Chondrocyte (in vitro differentiated cells): ENCODE results near the gene CBX4. TPM values are rescaled to one million over a fixed set of nuclear protein-coding genes. Genes with fewer than 3 reads are reported as not detected.

Source experiments
- DNase-seq: peaks from one replicate; pipeline ENCODE4 v3.0.0; 2021; ENCODE audit warnings: mixed read lengths, low spot score
- H3K27ac Mint-ChIP-seq: one replicate; pipeline ENCODE4 v1.8.0; 2021; ENCODE audit warnings: mild to moderate bottlenecking, moderate library complexity, mixed read lengths; ENCODE audit not compliant: unreplicated experiment
- H3K27me3 Mint-ChIP-seq: 2 replicates; pipeline ENCODE4 v1.8.0; 2021; ENCODE audit warnings: low read depth, mixed read lengths
- H3K36me3 Mint-ChIP-seq: 2 replicates; pipeline ENCODE4 v1.8.0; 2021; ENCODE audit warnings: low read depth, mixed read lengths
- H3K4me1 Mint-ChIP-seq: 2 replicates; pipeline ENCODE4 v1.8.0; 2021; ENCODE audit warnings: low read depth, mild to moderate bottlenecking, mixed read lengths
- H3K4me3 Mint-ChIP-seq: one replicate; pipeline ENCODE4 v1.8.0; 2021; ENCODE audit warnings: mild to moderate bottlenecking, moderate library complexity, mixed read lengths; ENCODE audit not compliant: unreplicated experiment
- H3K9me3 Mint-ChIP-seq: 2 replicates; pipeline ENCODE4 v1.8.0; 2021; ENCODE audit warnings: low read depth, mixed read lengths
- total RNA-seq: library from RNA; stranded (reverse); gene quantifications from 3 replicates; pipeline ENCODE4 v1.2.1, GENCODE V29; 2021
- TF ChIP-seq, protein P1 (sequence below): fragments of 200-600 bp; sonication (generic); IDR thresholded peaks from 2 replicates; pipeline ENCODE4 v1.5.0; 2021; ENCODE audit warnings: antibody characterized with exemption, mild to moderate bottlenecking, moderate library complexity

The CBX4 gene
- total RNA-seq, 1 donor from 2014 or later = 26.8 TPM

DNA sequence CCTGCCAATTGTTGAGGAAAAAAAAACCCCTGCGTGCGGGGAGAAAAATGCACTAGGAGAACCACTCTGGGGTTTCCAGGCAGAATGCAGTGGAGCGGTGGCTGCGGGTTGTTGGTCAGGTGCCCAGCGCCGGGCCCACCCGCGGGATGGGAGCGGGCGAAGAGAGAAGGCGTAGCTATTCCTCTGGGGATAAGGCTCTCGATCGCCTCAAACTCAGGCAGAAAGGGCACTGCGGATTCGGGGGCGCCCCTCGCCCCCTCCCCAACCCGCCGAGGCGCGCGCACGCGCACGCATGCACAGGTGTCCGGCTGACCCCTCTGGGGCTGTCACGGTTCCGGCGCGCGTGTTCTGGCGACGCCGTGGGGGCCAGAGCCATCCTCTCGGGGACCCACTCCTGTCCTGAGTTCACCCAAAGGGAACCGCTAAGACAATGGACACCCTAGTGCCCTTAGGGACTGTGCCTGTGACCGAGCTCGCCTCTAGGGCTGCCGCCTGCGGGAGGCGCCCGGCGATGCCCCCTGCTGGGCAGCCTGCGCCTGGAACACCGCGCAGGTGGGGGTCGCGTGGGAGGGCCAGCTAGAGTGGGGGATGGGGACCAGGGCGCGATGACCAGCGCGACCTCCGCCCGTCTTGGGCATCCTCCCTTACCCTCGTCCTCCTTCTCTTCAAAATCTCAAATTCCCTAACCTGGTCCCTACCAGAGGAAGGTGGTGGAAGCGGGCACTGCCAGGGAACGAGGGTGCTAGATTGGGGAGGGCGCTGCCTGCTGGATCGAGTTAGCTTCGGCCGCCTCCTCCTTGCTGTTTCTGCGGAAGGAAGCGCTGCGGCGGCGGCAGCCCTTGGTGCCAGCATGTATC lies 28.0 kb downstream of the CBX4 start:
- Mint-ChIP-seq H3K4me3 (peak overlapping the region; percentile 47), H3K36me3 (no peaks in the 10 kb centered on the region), H3K27me3 (peaks cover 46% of the 10 kb centered on the region), H3K4me1 (peaks cover 30% of the 10 kb centered on the region), H3K9me3 (no peaks in the 10 kb centered on the region), H3K27ac (no peak overlapping the region)
- peak; percentile 69 for DNase-seq
- TF ChIP-seq, protein P1, sequence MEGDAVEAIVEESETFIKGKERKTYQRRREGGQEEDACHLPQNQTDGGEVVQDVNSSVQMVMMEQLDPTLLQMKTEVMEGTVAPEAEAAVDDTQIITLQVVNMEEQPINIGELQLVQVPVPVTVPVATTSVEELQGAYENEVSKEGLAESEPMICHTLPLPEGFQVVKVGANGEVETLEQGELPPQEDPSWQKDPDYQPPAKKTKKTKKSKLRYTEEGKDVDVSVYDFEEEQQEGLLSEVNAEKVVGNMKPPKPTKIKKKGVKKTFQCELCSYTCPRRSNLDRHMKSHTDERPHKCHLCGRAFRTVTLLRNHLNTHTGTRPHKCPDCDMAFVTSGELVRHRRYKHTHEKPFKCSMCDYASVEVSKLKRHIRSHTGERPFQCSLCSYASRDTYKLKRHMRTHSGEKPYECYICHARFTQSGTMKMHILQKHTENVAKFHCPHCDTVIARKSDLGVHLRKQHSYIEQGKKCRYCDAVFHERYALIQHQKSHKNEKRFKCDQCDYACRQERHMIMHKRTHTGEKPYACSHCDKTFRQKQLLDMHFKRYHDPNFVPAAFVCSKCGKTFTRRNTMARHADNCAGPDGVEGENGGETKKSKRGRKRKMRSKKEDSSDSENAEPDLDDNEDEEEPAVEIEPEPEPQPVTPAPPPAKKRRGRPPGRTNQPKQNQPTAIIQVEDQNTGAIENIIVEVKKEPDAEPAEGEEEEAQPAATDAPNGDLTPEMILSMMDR = peak; percentile 76

DNA sequence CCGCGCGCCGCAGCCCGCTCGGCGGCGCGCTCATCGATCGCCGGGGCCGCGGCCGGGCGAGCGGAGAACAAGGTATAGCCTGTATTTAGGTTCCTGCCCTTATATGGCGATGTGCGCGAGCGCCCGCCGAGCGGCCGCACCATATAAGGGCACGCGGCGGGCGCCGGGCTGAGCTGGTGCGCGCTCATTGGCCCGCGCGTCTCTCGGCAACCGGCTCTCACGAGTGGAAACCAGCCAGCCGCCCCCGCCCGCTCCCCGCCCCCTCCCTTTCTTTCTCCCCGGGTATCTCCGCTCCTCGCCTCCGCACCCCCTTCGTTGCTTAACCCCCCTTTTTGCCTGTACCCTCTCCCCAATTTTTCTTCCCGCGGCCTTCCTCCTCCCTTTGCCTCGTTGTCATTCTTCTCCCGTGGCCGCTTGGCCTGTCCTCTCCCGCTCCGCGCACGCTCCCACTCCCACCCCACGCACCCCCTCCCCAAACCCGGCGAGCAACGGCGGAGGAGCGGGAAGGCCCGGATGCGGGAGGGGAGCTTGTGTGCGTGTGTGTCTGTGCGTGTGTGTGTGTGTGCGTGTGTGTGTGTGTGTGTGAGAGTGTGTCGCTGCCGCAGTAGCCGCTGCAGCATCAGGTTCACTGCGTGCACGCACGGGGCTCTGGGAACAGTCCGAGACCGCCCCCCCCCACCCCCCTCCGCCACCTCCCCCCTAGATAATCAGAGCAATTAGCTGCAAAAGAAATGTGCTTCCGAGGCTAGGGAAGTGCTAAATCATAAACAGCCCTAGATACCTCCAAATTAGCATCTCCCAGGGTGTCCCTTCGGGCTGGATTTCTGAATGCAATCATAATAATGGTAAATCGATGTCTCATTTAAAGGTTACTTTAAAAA lies 28.9 kb downstream of the CBX4 start:
- Mint-ChIP-seq H3K36me3 (no peaks in the 10 kb centered on the region), H3K27me3 (peaks cover 48% of the 10 kb centered on the region), H3K4me1 (peaks cover 27% of the 10 kb centered on the region), H3K27ac (no peak overlapping the region), H3K4me3 (peak overlapping the region; percentile 53), H3K9me3 (no peaks in the 10 kb centered on the region)
- TF ChIP-seq, protein P1 = no peak
- no peak for DNase-seq

DNA sequence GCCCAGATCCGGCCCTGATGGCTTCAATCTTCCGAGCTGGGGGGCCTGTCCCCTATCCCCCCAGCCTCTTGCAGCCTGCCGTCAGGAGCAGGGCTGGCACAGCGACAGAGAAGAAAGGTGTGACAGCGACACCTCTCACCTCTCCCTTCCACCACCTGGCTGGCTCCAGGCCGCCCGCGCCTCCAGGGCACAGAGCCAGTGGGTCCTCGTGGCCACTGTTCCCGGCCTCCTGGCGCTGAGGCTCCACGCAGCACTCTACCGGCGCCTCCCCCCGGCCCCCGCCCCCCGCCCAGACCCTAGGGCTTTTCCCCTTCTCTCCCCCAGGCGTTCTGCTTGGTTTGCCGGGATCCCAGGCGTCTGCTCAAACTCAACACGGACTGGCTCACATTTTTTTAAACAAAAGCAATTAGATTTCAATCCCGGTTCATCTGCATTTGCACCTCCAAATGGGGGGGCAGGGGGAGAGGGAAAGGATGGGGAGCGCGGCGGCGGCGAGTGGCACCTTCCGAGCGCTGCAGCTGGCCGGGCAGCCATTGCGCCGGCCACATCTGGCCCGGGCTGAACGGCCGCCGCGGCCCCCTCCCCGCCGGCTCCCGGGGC lies 29.6 kb downstream of the CBX4 start:
- DNase-seq = no peak
- TF ChIP-seq, protein P1 = no peak
- Mint-ChIP-seq H3K27ac (no peak overlapping the region), H3K4me3 (peak overlapping the region; percentile 57), H3K4me1 (peaks cover 27% of the 10 kb centered on the region), H3K27me3 (peaks cover 55% of the 10 kb centered on the region), H3K9me3 (no peaks in the 10 kb centered on the region), H3K36me3 (no peaks in the 10 kb centered on the region)

DNA sequence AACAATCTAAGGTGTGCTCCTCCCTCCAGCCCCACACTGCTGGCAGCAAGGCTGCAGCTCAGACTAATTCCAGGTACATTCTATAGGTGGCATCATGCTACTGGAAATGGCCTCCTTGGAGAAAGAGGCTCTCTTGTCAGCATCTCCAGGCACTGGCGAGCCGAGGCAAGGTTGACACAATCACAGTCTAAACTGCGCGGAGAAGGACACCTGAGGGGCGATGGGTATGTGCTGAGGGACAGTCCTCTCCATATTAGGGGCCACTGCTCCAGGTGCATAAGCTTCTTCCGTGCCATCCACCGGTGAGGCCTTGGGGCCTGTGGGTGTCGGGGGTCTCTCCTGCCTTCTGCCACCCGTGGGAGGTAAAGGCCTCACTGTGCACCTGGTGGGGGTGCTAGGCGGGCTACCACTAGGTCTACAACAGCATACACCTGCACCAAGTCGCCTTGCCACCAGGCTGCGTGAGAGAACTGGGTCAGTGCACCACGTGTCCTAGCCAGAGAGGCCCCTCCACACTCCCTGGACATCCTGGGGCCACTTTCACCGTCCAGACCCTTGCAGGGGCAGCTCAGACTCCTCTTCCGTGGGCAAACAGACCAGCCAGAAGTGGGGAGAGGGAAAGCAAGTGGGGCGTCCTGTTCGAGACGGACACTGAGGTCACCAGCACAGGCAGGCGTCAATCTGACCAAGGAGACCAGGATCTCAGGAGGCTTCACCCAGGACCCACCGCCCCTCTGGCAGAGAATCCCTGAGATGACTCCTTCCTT lies 30.3 kb downstream of the CBX4 start:
- Mint-ChIP-seq H3K27me3 (peaks cover 55% of the 10 kb centered on the region), H3K36me3 (no peaks in the 10 kb centered on the region), H3K4me3 (peak overlapping the region; percentile 16), H3K27ac (no peak overlapping the region), H3K4me1 (peaks cover 24% of the 10 kb centered on the region), H3K9me3 (no peaks in the 10 kb centered on the region)
- TF ChIP-seq, protein P1 = peak; percentile 74
- DNase-seq = no peak
